Calu3 (cell line): Measurements from ENCODE around the gene CEP70. TPM values are rescaled to one million over a fixed set of nuclear protein-coding genes. Genes with fewer than 3 reads are reported as not detected.

Experiments
- BruUV-seq: library from RNA; stranded (reverse); fragments of 400-500 nt; replicated peaks from 2 replicates; lab custom pipeline; 2021; lab: Mats Ljungman, UMichigan
- CTCF ChIA-PET: fragments of 300-600 bp; sonication (Branson Sonifier 250); formaldehyde crosslinking; loops from one replicate; lab custom pipeline; 2022; ENCODE audit warnings: antibody characterized with exemption; lab: Charles Lee
- DNase-seq: peaks from one replicate; pipeline ENCODE4 v3.0.0; 2022
- H3K27ac Mint-ChIP-seq: one replicate; pipeline ENCODE4 v1.8.0; 2022; ENCODE audit warnings: mixed read lengths; ENCODE audit not compliant: unreplicated experiment
- H3K27me3 Mint-ChIP-seq: one replicate; pipeline ENCODE4 v1.8.0; 2022; ENCODE audit warnings: mixed read lengths; ENCODE audit not compliant: unreplicated experiment
- H3K36me3 Mint-ChIP-seq: one replicate; pipeline ENCODE4 v1.8.0; 2022; ENCODE audit warnings: mild to moderate bottlenecking, moderate library complexity, mixed read lengths; ENCODE audit not compliant: insufficient read depth, unreplicated experiment
- H3K4me1 Mint-ChIP-seq: one replicate; pipeline ENCODE4 v1.8.0; 2022; ENCODE audit warnings: mild to moderate bottlenecking, low read depth, mixed read lengths; ENCODE audit not compliant: unreplicated experiment
- H3K4me3 Mint-ChIP-seq: one replicate; pipeline ENCODE4 v1.8.0; 2022; ENCODE audit warnings: mild to moderate bottlenecking, low read depth, moderate library complexity, mixed read lengths; ENCODE audit not compliant: unreplicated experiment
- H3K9me3 Mint-ChIP-seq: one replicate; pipeline ENCODE4 v1.8.0; 2022; ENCODE audit warnings: low read depth, mixed read lengths; ENCODE audit not compliant: unreplicated experiment
- CTCF ChIP-seq: fragments of 200-600 bp; IDR thresholded peaks from one replicate; pipeline ENCODE4 v1.8.0; 2022; ENCODE audit warnings: antibody characterized with exemption; ENCODE audit not compliant: unreplicated experiment
- intact Hi-C: fragments of 100-400 bp; cut with micrococcal nuclease; formaldehyde crosslinking; loops from one replicate; pipeline ENCODE4 v1.10.0; 2022; ENCODE audit not compliant: unreplicated experiment
- total RNA-seq: library from RNA; stranded (reverse); gene quantifications from 2 replicates; pipeline ENCODE4 v1.2.3, GENCODE V29; 2022

The CEP70 gene
- total RNA-seq, 1 experiment from 2014 or later, result 99.1 TPM

- Mint-ChIP-seq H3K27me3 (no peaks in the 10 kb centered on the region), H3K36me3 (no peaks in the 10 kb centered on the region), H3K4me1 (no peaks in the 10 kb centered on the region), H3K27ac (no peak overlapping the region), H3K4me3 (no peak overlapping the region), H3K9me3 (no peaks in the 10 kb centered on the region)
- CTCF ChIA-PET, result interaction anchor here (1.1 kb wide), 1 partner anchor 13 kb away, joined by 3 read pairs; no protein-coding TSS in a partner anchor
- intact Hi-C loops, result no loop called here
- no peak for TF ChIP-seq CTCF
- DNase-seq, result no peak
- BruUV-seq, result no TSS peak
Observed at GRCh38 chr3:138448631-138449030, 145.4 kb downstream of the CEP70 start.

- DNase-seq, result no peak
- Mint-ChIP-seq H3K27me3 (no peaks in the 10 kb centered on the region), H3K36me3 (no peaks in the 10 kb centered on the region), H3K27ac (no peak overlapping the region), H3K4me1 (no peaks in the 10 kb centered on the region), H3K4me3 (no peak overlapping the region), H3K9me3 (no peaks in the 10 kb centered on the region)
- BruUV-seq, result no TSS peak
- TF ChIP-seq CTCF, result no peak
- CTCF ChIA-PET, result interaction anchor here (1.2 to 1.5 kb wide), 2 partner anchors 11 to 15 kb away, joined by 3 to 6 read pairs; partner anchors contain the start of gene ESYT3
- intact Hi-C loops, result no loop called here
Observed at GRCh38 chr3:138445654-138446053, 148.4 kb downstream of the CEP70 start.

GRCh38 chr3:138445236-138445635 lies 148.8 kb downstream of the CEP70 start:
- no TSS peak for BruUV-seq
- CTCF ChIA-PET, result interaction anchor here (1.2 to 1.5 kb wide), 2 partner anchors 11 to 15 kb away, joined by 3 to 6 read pairs; partner anchors contain the start of gene ESYT3
- Mint-ChIP-seq H3K9me3 (no peaks in the 10 kb centered on the region), H3K27me3 (peaks cover 2% of the 10 kb centered on the region), H3K4me3 (no peak overlapping the region), H3K36me3 (no peaks in the 10 kb centered on the region), H3K4me1 (no peaks in the 10 kb centered on the region), H3K27ac (no peak overlapping the region)
- intact Hi-C loops, result no loop called here
- no peak for DNase-seq
- no peak for TF ChIP-seq CTCF

Other genes starting within 250 kb of the CEP70 start
- gene MRAS, start 245.7 kb downstream of the CEP70 start, total RNA-seq, result 12.7 and 13.2 TPM in 2 replicates
- gene ESYT3, start 159.6 kb downstream of the CEP70 start, total RNA-seq, result 3.2 and 3.5 TPM in 2 replicates
- gene FAIM, start 14.5 kb upstream of the CEP70 start, total RNA-seq, result 29.2 and 30.4 TPM in 2 replicates
- gene PIK3CB, start 240.7 kb upstream of the CEP70 start, total RNA-seq, result 52.6 and 59.3 TPM in 2 replicates